ENCODE measurements around the gene MSI2. TPM values are rescaled to one million over a fixed set of nuclear protein-coding genes. Genes with fewer than 3 reads are reported as not detected.

Gene MSI2
- total RNA-seq, 1 donor from 2014 or later, result 181 TPM

- no peak for DNase-seq (ENCODE audit: low spot score)
- Mint-ChIP-seq H3K4me1 (ENCODE audit: low read depth) (peaks cover 53% of the 10 kb centered on the region), H3K27ac (no peak overlapping the region), H3K36me3 (ENCODE audit: low read depth) (peaks cover 89% of the 10 kb centered on the region), H3K27me3 (ENCODE audit: low read depth) (no peaks in the 10 kb centered on the region), H3K4me3 (ENCODE audit: low read depth) (no peak overlapping the region), H3K9me3 (no peaks in the 10 kb centered on the region)
- intact Hi-C loops (cut with micrococcal nuclease), result no loop called here
Observed at GRCh38 chr17:57264250-57264649, 7.9 kb downstream of the MSI2 start.

- H3K4me3 Mint-ChIP-seq (ENCODE audit: low read depth), result no peak overlapping the region
- H3K27ac Mint-ChIP-seq, result no peak overlapping the region
- no peaks in the 10 kb centered on the region for H3K9me3 Mint-ChIP-seq
- peaks cover 89% of the 10 kb centered on the region for H3K36me3 Mint-ChIP-seq (ENCODE audit: low read depth)
- H3K4me1 Mint-ChIP-seq (ENCODE audit: low read depth), result peaks cover 54% of the 10 kb centered on the region
- DNase-seq (ENCODE audit: low spot score), result no peak
- intact Hi-C loops (cut with micrococcal nuclease), result no loop called here
- no peaks in the 10 kb centered on the region for H3K27me3 Mint-ChIP-seq (ENCODE audit: low read depth)
Observed at GRCh38 chr17:57264776-57265175, 8.5 kb downstream of the MSI2 start.

GRCh38 chr17:57266902-57267311, 10.6 kb downstream of the MSI2 start:
- intact Hi-C loops (cut with micrococcal nuclease), result no loop called here
- DNase-seq (ENCODE audit: low spot score), result no peak
- H3K27ac Mint-ChIP-seq, result no peak overlapping the region
- peaks cover 39% of the 10 kb centered on the region for H3K4me1 Mint-ChIP-seq (ENCODE audit: low read depth)
- H3K36me3 Mint-ChIP-seq (ENCODE audit: low read depth), result peaks cover 87% of the 10 kb centered on the region
- H3K27me3 Mint-ChIP-seq (ENCODE audit: low read depth), result no peaks in the 10 kb centered on the region
- H3K9me3 Mint-ChIP-seq, result no peaks in the 10 kb centered on the region
- no peak overlapping the region for H3K4me3 Mint-ChIP-seq (ENCODE audit: low read depth)

- peaks cover 86% of the 10 kb centered on the region for H3K36me3 Mint-ChIP-seq (ENCODE audit: low read depth)
- intact Hi-C loops (cut with micrococcal nuclease), result no loop called here
- no peak overlapping the region for H3K27ac Mint-ChIP-seq
- H3K4me3 Mint-ChIP-seq (ENCODE audit: low read depth), result no peak overlapping the region
- H3K4me1 Mint-ChIP-seq (ENCODE audit: low read depth), result peaks cover 28% of the 10 kb centered on the region
- DNase-seq (ENCODE audit: low spot score), result no peak
- H3K9me3 Mint-ChIP-seq, result no peaks in the 10 kb centered on the region
- no peaks in the 10 kb centered on the region for H3K27me3 Mint-ChIP-seq (ENCODE audit: low read depth)
Observed at GRCh38 chr17:57268181-57268580, 11.9 kb downstream of the MSI2 start.

DNA sequence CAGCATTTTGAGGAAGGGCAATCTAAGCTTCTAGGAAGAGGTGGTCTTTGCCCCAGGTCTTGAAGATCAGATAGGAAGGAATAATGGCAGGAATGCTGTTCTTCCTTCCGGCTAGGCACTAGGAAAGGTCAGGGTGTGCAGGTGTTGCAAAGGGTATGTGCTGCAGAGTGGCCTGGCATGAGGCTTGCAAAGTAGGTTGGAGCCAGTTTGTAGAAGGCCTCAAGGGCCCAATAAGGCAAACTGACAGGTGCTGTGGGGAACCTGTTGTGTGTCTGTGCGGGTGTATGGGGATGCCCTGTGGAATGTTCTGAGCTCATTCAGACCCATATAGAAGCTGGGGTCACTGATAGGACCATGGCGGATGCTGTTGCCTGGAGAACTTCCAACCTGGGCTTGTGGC, 12.7 kb downstream of the MSI2 start:
- Mint-ChIP-seq H3K4me1 (ENCODE audit: low read depth) (peaks cover 21% of the 10 kb centered on the region), H3K36me3 (ENCODE audit: low read depth) (peaks cover 85% of the 10 kb centered on the region), H3K27me3 (ENCODE audit: low read depth) (no peaks in the 10 kb centered on the region)

GRCh38 chr17:57269598-57270255, 13.4 kb downstream of the MSI2 start:
- Mint-ChIP-seq H3K4me1 (ENCODE audit: low read depth) (peaks cover 24% of the 10 kb centered on the region), H3K36me3 (ENCODE audit: low read depth) (peaks cover 86% of the 10 kb centered on the region), H3K9me3 (no peaks in the 10 kb centered on the region), H3K4me3 (ENCODE audit: low read depth) (no peak overlapping the region), H3K27me3 (ENCODE audit: low read depth) (no peaks in the 10 kb centered on the region), H3K27ac (no peak overlapping the region)
- intact Hi-C loops (cut with micrococcal nuclease), result no loop called here
- DNase-seq (ENCODE audit: low spot score), result no peak

More for the DNA sequence above, 12.7 kb downstream of the MSI2 start:
- no peak for DNase-seq (ENCODE audit: low spot score)
- intact Hi-C loops (cut with micrococcal nuclease), result no loop called here
- Mint-ChIP-seq H3K27ac (no peak overlapping the region), H3K9me3 (no peaks in the 10 kb centered on the region), H3K4me3 (ENCODE audit: low read depth) (no peak overlapping the region)

DNA sequence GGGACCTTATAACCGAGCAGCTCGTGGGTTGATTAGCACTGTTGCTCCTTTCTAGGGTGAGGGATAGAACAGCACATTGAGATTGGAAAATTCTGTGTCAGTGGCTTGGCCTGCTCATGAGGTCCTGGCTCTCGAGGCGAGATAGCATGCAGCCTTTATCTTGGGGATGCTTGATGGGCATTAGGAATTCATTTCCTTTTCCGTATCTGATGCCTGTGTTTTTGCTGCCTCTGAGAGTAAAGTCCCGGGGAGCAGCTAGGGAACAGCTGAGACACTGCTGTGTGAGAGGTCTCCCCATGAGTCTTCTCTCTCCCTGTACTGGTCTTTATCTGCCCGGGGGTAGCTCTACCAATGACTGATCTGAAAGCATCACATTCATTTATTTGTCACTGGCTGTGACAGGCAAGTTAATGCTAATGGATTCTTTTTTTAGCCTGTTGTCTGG, 14.5 kb downstream of the MSI2 start:
- Mint-ChIP-seq H3K4me1 (ENCODE audit: low read depth) (peaks cover 27% of the 10 kb centered on the region), H3K27ac (no peak overlapping the region)

GRCh38 chr17:57271821-57272220, 15.5 kb downstream of the MSI2 start:
- no peak for DNase-seq (ENCODE audit: low spot score)
- H3K36me3 Mint-ChIP-seq (ENCODE audit: low read depth), result peaks cover 88% of the 10 kb centered on the region
- no peak overlapping the region for H3K27ac Mint-ChIP-seq
- H3K4me1 Mint-ChIP-seq (ENCODE audit: low read depth), result peaks cover 35% of the 10 kb centered on the region
- H3K9me3 Mint-ChIP-seq, result no peaks in the 10 kb centered on the region
- intact Hi-C loops (cut with micrococcal nuclease), result no loop called here
- H3K4me3 Mint-ChIP-seq (ENCODE audit: low read depth), result no peak overlapping the region
- no peaks in the 10 kb centered on the region for H3K27me3 Mint-ChIP-seq (ENCODE audit: low read depth)

More for the DNA sequence above, 14.5 kb downstream of the MSI2 start:
- no peak for DNase-seq (ENCODE audit: low spot score)
- H3K9me3 Mint-ChIP-seq, result no peaks in the 10 kb centered on the region
- intact Hi-C loops (cut with micrococcal nuclease), result no loop called here
- peaks cover 86% of the 10 kb centered on the region for H3K36me3 Mint-ChIP-seq (ENCODE audit: low read depth)
- H3K4me3 Mint-ChIP-seq (ENCODE audit: low read depth), result no peak overlapping the region
- H3K27me3 Mint-ChIP-seq (ENCODE audit: low read depth), result no peaks in the 10 kb centered on the region

DNA sequence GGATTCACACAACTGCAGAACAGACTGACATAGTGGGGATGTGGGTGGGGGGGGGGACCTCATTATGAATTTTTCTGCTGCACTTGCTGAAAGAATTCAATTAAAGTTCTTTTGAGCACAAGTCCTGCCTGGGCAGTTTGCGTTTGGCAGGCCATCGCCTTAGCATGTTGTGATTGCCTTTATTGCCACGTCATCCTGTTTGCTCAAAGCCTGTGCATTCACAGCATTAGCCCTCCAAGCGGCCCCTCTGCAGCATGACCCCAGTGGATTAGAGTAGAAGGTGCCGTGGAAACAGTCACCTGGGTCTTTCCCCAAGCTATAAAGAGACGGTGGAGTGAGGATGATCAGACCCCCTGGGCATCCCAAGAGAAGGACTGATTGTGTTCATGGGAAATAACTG, 17.2 kb downstream of the MSI2 start:
- no peak for DNase-seq (ENCODE audit: low spot score)
- no peaks in the 10 kb centered on the region for H3K9me3 Mint-ChIP-seq
- no peak overlapping the region for H3K4me3 Mint-ChIP-seq (ENCODE audit: low read depth)
- H3K27ac Mint-ChIP-seq, result no peak overlapping the region
- H3K4me1 Mint-ChIP-seq (ENCODE audit: low read depth), result peaks cover 45% of the 10 kb centered on the region
- no peaks in the 10 kb centered on the region for H3K27me3 Mint-ChIP-seq (ENCODE audit: low read depth)
- peaks cover 86% of the 10 kb centered on the region for H3K36me3 Mint-ChIP-seq (ENCODE audit: low read depth)
- intact Hi-C loops (cut with micrococcal nuclease), result no loop called here

DNA sequence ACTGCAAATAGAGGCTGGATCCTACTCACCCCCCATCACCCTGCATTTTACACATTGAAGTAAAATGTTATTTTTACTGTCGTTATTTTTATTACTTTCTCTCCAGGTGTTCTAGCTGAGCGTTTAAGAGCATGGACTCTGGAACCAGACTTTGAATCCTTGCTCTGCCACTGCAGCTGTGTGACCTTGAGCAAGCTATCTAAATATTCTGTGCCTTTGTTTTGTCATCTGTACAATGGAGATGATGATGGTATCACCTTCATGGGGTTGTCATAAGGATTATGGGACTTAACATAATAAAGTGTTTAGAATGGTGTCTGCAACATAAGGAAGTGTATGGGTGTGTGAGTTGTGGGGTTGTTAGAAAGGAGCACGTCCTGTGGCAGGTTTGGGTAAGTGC, 17.8 kb downstream of the MSI2 start:
- no peak overlapping the region for H3K27ac Mint-ChIP-seq
- no peaks in the 10 kb centered on the region for H3K9me3 Mint-ChIP-seq
- no peaks in the 10 kb centered on the region for H3K27me3 Mint-ChIP-seq (ENCODE audit: low read depth)
- H3K36me3 Mint-ChIP-seq (ENCODE audit: low read depth), result peaks cover 90% of the 10 kb centered on the region
- peaks cover 51% of the 10 kb centered on the region for H3K4me1 Mint-ChIP-seq (ENCODE audit: low read depth)
- no peak overlapping the region for H3K4me3 Mint-ChIP-seq (ENCODE audit: low read depth)
- no peak for DNase-seq (ENCODE audit: low spot score)
- intact Hi-C loops (cut with micrococcal nuclease), result no loop called here

GRCh38 chr17:57275071-57275764, 18.9 kb downstream of the MSI2 start:
- Mint-ChIP-seq H3K36me3 (ENCODE audit: low read depth) (peaks cover 92% of the 10 kb centered on the region), H3K27me3 (ENCODE audit: low read depth) (no peaks in the 10 kb centered on the region), H3K9me3 (no peaks in the 10 kb centered on the region), H3K4me1 (ENCODE audit: low read depth) (peaks cover 55% of the 10 kb centered on the region), H3K27ac (peak overlapping the region; percentile 21), H3K4me3 (ENCODE audit: low read depth) (no peak overlapping the region)
- intact Hi-C loops (cut with micrococcal nuclease), result no loop called here
- DNase-seq (ENCODE audit: low spot score), result no peak

- intact Hi-C loops (cut with micrococcal nuclease), result no loop called here
- Mint-ChIP-seq H3K27me3 (ENCODE audit: low read depth) (no peaks in the 10 kb centered on the region), H3K27ac (peak overlapping the region; percentile 9), H3K4me3 (ENCODE audit: low read depth) (no peak overlapping the region), H3K9me3 (no peaks in the 10 kb centered on the region), H3K4me1 (ENCODE audit: low read depth) (peaks cover 61% of the 10 kb centered on the region), H3K36me3 (ENCODE audit: low read depth) (peaks cover 88% of the 10 kb centered on the region)
- no peak for DNase-seq (ENCODE audit: low spot score)
Observed at GRCh38 chr17:57276621-57277020, 20.3 kb downstream of the MSI2 start.

GRCh38 chr17:57277923-57278604, 21.7 kb downstream of the MSI2 start:
- intact Hi-C loops (cut with micrococcal nuclease), result no loop called here
- H3K4me3 Mint-ChIP-seq (ENCODE audit: low read depth), result no peak overlapping the region
- peaks cover 69% of the 10 kb centered on the region for H3K4me1 Mint-ChIP-seq (ENCODE audit: low read depth)
- H3K27me3 Mint-ChIP-seq (ENCODE audit: low read depth), result no peaks in the 10 kb centered on the region
- peaks cover 85% of the 10 kb centered on the region for H3K36me3 Mint-ChIP-seq (ENCODE audit: low read depth)
- DNase-seq (ENCODE audit: low spot score), result no peak
- no peaks in the 10 kb centered on the region for H3K9me3 Mint-ChIP-seq
- H3K27ac Mint-ChIP-seq, result peak overlapping the region; percentile 66

Data from activated T-helper 2 cell treated with anti-CD3 and anti-CD28 coated beads, Interferon-gamma antibody, Interleukin-2, Interleukin-4, amounts not matched to agents 10 μg/mL and 5 μg/mL and 100 μg/mL, durations not matched to agents 14 hours and 24 hours and 36 hours (primary cell).